Activated CD8-positive, alpha-beta memory T cell treated with anti-CD3 and anti-CD28 coated beads, Interleukin-2, amount 50 U/mL, for 1 hour (primary cell): ENCODE data around the gene GPBP1.
"Not testable (repeated sequence)": the region's sequence is repeated elsewhere in the genome, so short reads cannot be mapped to it uniquely, and the experiment has no call there.

Experiments used
- DNase-seq: peaks from one replicate; pipeline ENCODE4 v3.0.0-alpha.2; 2020; ENCODE audit errors: extremely low read depth

The GPBP1 gene

DNA sequence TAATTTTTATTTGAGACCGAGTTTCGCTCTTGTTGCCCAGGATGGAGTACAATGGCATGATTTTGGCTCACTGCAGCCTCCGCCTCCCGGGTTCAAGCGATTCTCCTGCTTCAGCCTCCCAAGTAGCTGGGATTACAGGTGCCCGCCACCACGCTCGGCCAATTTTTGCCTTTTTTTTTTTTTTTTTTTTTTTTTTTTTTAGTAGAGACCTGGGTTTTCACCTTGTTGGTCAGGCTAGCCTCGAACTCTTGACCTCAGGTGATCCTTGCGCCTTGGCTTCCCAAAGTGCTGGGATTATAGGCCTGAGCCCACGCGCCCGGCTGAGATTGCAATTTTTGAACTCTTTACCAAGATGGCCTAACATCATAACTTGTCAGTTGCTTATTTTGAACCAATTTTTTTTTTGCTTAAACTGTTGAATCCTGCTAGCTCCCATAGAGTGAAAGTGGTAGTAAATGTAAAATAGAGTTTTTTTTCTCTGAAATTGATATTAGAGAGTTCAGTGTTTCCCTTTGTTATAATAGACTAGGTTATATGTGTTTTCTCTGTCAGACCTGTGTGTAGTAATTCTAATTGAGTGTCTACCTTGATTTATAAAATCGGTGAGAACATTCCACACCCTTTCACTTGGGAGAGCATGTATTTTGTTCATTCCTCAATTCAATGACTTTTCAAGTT is 3.8 kb downstream of the GPBP1 start:
- DNase-seq, result no peak

DNA sequence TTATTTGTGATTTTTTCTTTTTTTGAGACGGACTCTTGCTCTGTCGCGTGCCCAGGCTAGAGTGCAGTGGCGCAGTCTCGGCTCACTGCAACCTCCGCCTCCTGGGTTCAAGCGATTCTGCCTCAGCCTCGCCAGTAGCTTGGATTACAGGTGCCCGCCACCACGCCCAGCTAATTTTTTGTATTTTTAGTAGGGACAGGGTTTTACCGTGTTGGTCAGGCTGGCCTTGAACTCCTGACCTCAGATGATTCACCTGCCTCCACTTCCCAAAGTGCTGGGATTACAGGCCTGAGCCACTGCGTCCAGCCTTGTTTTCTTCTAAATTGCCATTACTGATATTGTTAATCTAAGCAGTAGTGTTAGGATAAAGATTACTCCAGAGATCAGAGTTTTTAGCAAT is 4.4 kb downstream of the GPBP1 start:
- DNase-seq, result not testable (repeated sequence)

DNA sequence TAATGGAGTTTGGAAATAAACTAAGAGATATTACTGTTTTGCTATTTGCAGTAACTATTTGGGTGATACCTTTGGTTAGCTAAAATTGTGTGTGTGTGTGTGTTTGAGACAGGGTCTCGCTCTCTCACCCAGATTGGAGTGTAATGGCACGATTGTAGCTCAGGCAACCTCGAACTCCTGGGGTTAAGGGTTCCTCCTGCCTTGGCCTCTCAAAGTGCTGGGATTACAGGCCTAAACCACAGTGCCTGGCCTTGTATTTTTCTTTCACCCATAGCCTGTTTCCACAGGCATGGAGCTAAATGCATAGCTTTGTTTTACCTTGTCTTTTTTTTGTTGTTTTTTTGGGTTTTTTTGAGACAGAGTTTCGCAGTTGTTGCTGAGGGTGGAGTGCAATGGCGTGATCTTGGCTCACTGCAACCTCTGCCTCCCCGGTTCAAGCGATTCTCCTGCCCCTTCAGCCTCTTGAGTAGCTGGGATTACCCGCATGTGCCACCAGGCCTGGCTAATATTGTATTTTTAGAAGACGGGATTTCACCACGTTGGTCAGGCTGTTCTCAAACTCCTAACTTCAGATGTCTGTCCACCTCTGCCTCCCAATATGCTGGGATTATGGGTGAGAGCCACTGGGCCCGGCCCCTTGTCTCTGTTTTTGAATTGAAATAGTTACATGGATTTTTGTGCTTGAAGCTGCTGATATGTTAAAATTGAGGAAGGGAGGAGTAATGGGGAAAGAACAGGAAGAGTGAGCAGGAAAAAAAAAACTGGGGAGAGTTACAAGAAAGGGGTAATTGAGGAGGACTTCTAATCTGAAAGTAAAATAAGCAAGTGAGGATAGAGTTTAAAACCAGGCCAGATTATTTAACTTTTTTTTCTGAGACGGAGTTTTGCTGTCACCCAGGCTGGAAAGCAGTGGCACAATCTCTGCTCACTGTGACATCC is 5.7 kb downstream of the GPBP1 start:
- no peak for DNase-seq

DNA sequence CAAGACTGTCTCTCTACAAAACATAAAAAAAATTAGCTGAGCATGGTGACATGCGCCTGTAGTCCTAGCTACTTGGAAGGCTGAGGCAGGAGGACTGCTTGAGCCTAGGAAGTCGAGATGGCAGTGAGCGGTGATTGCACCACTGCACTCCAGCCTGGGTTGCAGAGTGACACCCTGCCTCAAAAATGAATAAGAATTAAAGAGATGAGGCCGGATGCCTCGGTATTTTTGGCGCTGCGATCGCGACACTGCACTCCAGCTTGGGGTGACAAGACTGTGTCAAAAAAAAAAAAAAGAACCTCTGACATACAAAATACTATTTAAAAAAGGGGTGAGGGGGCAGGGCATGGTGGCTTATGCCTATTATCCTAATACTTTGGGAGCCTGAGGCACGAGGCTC is 7.3 kb downstream of the GPBP1 start:
- no peak for DNase-seq

DNA sequence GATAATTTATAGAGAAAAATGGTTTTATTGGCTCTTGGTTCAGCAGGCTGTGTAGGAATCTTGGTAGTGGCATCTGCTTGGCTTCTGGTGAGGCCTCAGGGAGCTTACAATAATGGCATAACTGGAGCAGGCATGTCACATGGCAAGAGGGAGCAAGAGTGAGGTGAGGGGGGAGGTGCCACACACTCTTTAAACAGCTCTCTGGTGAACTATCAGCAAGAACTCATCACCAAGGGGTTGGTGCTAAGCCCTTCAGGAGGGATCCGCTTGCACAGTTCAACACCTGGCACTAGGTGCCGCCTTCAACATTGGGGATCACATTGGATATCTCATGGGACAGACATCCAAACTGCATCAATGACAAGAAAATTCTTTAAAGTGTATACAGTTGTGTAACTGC is 10.5 kb downstream of the GPBP1 start:
- DNase-seq, result no peak

DNA sequence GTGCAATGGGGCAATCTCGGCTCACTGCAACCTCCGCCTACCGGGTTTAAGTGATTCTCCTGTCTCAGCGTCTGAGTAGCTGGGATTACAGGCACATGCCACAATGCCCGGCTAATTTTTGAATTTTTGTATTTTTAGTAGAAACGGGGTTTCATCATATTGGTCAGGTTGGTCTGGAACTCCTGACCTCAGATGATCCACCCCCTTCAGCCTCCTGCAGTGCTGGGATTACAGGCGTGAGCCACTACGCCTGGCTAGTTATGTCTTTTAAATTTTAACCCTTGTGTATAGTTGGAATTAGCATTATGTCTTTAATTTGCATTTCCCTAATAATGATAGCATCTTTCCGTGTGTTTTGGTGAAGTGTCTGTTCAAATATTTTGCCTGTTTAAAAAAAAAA is 11.5 kb downstream of the GPBP1 start:
- no peak for DNase-seq

DNA sequence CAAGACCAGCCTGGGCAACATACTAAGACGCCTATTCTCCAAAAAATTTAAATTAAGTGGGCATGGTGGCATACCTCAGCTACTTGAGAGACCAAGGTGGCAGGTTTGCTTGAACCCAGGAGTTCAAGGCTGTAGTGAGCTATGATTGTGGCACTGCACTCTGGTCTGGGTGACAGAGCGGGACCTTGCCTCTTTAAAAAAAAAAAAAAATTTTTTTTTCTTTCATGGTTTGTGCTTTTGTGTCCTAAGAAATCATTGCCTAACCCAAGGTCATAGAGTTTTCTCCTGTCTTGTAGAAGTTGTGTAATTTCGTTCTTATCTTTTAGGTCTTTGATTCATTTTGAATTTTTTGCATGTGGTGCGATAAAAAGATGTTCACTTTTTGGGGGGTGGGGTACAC is 12.3 kb downstream of the GPBP1 start:
- DNase-seq, result no peak

DNA sequence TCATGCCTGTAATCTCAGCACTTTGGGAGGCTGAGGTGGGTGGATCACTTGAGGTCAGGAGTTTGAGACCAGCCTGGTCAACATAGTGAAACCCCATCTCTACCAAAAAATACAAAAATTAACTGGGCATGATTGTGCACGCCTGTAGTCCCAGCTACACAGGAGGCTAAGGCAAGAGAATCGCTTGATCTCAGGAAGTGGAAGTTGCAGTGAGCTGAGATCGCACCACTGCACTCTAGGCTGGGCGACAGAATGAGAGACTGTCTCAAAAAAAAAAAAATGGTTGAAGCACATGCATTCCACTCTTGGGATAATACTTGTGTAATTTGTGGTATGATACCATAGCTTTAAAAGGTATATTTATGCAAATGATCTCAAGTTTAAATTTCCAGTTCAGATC is 14.1 kb downstream of the GPBP1 start:
- DNase-seq, result not testable (repeated sequence)

DNA sequence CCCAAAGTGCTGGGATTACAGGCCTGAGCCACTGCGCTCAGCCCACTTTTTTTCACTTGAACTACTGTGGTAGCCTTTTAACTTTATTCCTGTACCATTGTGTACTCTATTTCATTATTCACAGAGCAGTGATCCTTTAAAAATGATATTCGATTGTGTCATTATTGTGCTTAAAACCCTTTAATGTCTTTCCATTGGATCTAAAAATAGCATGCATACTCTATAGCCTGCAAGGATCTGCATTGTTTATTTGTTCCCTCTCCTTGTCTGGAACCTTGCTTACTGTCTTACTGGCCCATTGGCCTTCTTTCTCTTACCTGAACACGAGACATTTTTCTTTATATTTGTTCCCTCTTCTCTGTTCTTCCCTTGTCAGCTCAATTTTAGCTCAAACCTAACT is 15.7 kb downstream of the GPBP1 start:
- DNase-seq, result no peak

DNA sequence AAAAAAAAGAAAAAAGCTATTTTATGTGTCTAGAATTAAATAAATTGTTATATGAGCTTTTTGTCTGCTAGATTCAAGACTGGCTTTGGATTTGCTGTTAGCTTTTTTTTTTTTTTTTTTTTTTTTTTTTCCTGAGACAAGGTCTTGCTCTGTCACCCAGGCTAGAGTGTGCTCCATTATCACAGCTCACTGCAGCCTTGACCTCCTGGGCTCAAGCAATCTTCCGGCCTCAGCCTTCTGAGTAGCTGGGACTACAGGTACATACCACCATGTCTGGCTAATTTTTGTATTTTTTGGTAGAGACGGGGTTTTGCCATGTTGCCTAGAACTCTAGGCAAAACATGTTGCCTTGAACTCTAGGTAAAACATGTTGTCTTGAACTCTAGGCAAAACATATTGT is 16.7 kb downstream of the GPBP1 start:
- no peak for DNase-seq

DNA sequence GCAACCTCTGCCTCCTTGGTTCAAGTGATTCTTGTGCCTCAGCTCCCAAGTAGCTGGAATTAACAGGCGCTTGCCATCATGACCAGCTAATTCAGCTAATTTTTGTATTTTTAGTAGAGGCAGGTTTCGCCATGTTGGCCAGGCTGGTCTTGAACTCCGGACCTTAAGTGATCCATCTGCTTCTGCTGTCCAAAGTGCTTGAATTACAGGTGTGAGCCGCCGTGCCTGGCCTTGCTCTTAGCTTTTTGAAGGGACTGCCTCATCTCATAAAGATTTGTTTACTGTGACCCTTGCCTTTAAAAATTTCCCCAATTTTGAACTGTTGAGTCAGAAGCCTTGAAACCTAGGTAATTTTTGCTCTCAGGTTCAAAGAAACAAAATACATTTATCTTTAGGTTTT is 17.3 kb downstream of the GPBP1 start:
- DNase-seq, result no peak

DNA sequence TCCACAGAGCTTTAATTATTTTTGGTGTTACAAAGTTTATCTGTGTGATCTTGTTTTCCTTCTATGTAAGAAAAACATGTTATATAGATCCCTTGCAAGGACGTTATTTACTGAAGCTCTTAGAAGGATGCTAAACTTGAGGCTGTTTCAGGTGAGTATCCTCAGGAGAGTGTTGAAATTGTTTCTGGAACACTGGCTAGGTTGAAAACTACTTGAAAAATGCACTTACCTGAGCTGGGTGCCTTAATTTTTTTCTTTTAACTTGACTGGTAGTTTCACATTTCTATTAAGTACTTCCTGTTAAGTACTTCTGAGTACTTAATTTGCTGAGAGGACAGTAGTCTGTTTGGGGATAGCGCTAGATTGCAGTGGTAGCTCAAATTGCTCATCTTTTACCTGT is 18.1 kb downstream of the GPBP1 start:
- no peak for DNase-seq

DNA sequence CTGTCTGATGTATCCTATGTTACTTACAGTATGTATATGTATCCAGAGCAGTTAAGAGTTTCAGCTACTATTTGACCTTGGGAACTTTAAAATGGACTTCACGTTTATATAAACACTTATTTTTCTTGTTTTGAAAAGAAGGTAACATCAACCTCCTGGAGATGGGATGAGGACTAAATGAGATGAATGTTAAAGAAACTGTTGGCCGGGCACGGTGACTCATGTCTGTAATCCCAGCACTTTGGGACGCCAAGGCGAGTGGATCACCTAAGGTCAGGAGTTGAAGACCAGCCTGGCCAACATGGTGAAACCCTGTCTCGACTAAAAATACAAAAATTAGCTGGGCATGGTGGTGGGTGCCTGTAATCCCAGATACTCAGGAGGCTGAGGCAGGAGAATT is 19.0 kb downstream of the GPBP1 start:
- not testable (repeated sequence) for DNase-seq

DNA sequence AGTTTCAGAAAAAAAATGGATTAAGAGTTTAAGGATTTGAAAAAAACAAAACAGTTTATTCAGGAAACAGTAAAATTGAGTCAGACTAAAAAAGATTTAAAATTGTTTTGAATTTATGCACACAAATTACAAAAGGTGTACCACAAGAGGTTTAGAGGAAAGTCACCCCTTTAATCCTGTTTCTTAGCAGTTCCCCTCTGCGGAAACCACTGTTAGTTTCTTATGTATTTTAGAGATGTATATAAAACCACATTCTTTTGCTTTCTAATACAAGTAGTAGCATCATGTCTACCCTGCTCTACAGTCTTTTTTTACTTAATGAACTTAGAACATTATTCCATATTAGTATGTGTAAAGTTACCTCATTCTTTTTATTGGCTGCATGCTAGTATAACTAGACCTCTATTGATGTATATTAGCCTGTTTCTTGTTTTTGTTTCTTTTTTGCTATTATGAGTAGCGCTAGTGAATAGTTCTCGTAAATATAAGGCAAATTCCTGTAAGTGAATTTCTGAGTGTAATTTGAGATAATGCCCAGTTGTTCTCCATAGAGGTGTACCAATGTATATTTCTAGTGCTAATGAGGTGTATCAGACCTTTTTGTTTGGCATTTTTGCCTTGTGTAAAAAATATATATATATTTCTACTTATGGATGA is 20.0 kb downstream of the GPBP1 start:
- no peak for DNase-seq

DNA sequence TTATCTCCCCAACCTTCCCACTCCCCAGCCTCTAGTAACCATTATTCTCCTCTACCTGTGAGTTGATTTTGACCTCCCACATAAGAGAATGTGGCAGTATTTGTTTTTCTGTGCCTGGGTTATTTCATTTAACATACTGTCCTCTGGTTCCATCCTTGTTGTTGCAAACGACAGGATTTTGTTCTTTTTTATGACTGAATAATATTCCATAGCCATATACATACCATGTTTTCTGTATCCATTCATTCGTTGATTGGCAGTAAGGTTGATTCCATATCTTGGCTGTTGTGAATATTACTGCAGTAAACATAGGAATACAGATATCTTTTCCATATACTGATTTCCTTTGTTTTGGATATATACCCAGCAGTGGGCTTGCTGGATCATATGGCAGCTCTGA is 20.8 kb downstream of the GPBP1 start:
- DNase-seq, result no peak

DNA sequence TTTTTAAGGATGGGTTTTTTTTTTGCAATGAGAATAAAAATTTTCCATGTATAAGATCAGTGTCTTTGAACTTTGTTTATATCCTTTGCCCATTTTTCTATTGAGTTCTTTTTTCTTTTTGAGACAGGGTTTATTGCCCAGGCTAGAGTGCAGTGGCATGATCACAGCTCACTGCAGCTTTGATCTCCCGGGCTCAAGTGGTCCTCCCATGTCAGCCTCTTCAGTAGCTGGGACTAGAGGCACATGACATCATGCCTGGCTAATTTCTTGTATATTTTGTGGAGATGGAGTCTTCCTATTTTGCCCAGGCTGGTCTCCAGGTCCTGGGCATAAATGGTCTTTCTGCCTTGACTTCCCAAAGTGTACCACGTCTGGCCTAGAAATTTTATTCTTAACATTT is 21.2 kb downstream of the GPBP1 start:
- DNase-seq, result no peak

DNA sequence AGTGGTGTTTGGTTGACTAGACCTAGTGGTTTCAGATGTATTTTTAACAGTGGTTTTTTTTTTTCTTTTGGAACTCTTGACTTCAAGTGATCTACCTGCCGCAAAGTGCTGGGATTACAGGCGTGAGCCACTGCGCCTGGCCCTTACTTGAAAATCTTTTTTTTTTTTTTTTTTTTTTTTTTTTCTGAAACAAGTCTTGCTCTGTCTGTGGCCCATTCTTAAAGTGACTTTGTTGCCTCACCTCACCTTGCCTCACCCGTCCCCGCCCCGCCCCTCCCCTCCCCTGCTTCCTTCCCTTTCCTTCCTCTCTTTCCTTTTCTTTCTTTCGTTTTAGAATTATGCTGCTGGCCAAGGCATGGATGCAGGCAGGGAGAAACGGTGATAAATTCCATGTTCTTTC is 26.0 kb downstream of the GPBP1 start:
- no peak for DNase-seq

DNA sequence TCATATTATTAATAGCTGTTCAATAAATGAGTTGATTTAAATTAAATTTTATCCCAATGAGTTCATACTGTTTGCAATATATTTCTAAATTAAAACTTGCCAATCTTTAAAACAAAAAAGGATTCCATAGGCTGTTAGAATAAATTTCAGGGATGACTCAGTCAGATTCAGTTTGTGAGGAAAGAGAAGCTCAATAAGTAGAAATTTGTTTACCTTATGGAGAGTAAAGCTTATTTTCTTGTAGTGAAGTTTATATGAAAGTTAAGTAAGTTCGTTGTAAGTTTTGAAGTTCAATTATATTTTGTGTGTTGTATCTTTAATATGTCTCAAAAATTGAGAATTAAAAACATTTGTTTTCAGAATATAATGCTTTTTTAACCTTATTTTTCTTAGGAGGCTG is 29.0 kb downstream of the GPBP1 start:
- no peak for DNase-seq

DNA sequence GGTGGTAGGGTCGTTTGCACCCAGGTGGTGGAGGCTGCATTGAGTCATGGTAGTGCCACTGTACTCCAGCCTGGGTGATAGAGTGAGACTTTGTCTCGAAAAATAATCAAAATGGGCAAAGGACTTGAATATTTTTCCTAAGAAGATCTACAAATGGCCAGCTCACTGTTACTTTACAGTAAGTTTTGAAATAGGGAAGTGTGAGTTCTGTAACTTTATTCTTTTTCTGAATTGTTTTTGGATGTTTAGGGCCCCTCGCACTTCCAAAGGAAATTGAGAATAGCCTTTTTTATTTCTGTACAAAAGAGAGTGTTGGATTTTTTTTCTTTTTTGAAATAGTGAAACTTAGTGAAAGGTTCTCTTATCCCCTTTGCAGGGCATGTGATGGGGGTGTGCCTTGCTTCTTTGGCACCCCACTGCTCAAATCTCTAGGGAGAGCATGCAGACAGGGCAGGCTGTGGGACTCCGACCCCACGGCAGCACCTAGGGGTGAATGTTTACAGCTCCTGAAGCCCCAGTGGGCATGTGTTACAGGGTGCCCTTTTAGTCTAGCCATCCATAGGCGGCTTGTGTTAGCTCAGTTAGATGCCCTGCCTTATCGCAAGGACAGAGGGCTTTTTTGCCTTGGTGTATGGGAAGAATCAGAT is 33.3 kb downstream of the GPBP1 start:
- no peak for DNase-seq

DNA sequence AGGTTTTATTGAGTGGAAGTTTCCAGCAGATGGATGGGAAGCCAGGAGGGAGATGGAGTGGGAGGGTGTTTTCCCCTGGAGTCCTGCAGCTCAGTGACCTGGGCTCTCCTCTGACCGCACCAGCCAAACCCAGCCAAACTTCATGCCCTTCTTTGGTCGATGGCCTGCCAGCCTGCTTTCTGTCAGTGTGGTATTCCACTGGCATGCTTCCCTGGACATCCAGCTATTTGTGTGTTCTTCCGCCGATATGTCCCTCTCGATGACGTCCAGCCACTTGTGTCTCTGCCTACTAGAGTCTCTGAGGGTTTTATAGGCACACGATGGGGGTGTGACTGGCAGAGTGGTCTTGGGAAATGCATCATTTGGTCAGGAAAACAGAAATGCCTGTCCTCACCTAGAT is 33.8 kb downstream of the GPBP1 start:
- DNase-seq, result no peak

DNA sequence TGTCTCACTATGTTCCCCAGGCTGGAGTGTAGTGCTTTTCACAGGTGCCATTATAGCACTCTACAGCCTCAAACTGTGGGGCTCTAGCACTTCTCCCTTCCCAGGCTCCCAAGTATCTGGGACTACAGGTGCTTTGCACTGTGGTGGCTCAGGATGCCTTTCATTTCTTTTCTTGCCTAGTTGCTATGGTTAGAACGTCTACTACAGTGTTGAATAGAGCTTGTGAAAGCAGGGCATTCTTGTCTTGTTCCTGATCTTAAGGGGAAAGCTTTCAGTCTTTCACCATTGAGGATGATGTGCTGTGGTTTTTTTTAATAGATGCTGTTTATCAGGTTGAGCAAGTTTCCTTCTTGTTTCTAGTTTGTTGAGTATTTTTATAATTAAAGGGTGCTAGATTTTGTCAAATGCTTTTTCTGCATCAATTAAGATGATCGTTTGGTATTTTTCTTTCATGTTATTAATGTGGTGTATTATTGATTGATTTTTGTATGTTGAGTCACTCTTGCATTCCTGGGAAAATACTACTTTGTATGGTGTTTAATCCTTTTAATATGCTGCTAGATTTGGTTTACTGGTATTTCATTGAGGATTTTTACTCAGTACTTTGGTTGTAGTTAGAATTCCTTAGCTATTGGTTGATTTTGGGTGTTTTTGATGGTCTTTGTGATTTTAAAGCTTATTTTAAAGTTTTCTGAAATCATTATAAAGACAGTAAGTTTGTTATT is 35.6 kb downstream of the GPBP1 start:
- DNase-seq, result no peak

DNA sequence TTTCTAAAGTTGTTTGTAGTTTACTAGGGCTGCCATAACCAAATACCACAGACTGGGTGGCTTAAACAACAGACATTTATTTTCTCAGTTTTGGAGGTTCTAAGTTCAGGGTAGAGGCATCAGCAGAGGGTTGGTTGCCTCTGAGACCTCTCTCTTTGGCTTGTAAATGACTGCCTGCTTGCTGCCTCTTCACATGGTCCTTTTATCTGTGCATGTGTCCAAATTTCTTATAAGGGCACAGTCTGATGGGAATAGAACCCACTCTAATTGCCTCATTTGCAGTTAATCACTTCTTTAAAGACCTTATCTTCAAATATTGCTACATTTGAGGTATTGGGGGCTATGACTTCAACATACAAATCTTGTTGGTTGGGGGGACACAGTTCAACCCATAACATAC is 36.8 kb downstream of the GPBP1 start:
- DNase-seq, result no peak
